HG03095 (cell line): ENCODE results near the gene RTKN2.
"Not testable (repeated sequence)": the region's sequence is repeated elsewhere in the genome, so short reads cannot be mapped to it uniquely, and the experiment has no call there.

ENCODE experiments used
- ATAC-seq: cut with Tn5 transposase; IDR thresholded peaks from one replicate; pipeline ENCODE4 v1.9.1; 2021; ENCODE audit warnings: moderate library complexity; ENCODE audit not compliant: unreplicated experiment

RTKN2 gene

GRCh38 chr10:62259456-62259855 is 9.2 kb downstream of the RTKN2 start:
- ATAC-seq: no peak

DNA sequence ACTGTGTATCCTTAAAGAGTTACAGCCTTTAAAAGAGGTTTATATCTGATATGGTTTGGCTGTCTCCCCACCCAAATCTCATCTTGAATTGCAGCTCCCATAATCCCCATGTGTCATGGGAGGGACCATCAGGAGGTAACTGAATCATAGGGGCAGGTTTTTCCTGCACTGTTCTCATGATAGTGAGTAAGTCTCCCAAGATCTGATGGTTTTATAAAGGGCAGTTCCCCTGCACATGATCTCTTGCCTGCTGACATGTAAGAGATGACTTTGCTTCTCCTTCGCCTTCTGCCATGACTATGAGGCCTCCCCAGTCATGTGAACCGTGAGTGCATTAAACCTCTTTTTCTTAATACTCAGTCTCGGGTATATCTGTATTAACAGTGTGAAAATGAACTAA is 9.7 kb downstream of the RTKN2 start:
- ATAC-seq: no peak

GRCh38 chr10:62253704-62254103 is 14.9 kb downstream of the RTKN2 start:
- no peak for ATAC-seq

- no peak for ATAC-seq
These were observed 16.6 kb downstream of the RTKN2 start for GRCh38 chr10:62252051-62252450.

DNA sequence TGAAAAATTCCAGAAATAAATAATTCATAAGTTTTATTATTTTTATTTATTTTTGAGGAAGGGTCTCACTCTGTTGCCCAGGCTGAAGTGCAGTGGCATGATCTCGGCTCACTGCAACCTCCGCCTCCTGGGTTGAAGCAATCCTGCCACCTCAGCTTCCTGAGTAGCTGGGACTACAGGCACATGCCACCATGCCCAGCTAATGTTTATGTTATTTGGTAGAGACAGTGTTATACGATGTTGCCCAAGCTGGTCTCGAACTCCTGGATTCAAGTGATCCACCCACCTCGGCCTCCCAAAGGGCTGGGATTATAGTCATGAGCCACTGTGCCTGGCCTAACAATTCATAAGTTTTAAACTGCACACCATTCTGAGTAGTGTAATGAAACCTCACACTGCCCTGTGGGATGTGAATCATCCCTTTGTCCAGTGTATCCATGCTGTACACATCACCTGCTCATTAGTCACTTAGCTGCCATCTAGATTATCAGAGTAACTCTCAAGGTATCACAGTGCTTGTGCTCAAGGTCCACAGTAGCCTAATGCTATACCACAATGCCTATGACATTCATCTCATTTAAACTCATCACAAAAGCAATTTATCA is 17.9 kb downstream of the RTKN2 start:
- no peak for ATAC-seq

DNA sequence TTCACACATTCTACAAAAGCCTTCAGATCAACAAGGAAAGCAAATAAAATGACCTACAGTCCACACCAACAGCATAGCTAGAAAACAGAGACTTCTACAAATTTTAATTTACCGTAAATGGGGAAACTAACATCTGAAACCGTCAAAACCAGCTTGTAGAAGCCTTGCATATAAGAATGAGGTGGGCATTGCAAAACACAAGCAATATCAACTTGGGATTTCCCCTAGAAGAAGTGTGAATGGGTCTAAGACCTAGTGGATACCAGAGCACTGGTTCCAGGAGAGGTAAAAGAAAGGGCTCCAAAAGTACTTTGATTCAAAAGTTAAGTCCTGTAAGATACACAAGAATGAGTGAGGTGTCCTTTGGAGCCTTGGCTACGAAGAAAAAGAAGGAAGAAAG is 18.7 kb downstream of the RTKN2 start:
- ATAC-seq: no peak

- no peak for ATAC-seq
These were observed 20.2 kb downstream of the RTKN2 start for GRCh38 chr10:62248465-62248864.

- ATAC-seq: peak; percentile 55
These were observed 23.7 kb downstream of the RTKN2 start for GRCh38 chr10:62244785-62245467.

DNA sequence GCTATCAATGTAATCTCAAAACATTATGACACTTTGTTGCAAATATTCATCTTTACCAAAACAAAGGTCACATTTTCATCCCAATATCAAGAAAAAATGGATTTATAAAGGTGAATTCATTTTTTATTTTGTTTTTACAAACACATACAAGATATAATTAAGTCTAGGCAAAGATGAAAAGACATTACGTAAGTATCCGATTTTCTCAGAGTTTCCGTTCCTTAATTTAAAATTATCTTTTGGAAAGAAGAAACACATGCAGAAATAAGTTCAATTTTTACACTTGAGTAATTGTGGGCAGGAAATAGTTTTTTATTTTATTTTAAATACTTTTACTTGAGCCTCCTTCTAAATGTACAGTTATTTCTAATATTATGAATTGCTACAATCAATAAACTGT is 24.6 kb downstream of the RTKN2 start:
- no peak for ATAC-seq

DNA sequence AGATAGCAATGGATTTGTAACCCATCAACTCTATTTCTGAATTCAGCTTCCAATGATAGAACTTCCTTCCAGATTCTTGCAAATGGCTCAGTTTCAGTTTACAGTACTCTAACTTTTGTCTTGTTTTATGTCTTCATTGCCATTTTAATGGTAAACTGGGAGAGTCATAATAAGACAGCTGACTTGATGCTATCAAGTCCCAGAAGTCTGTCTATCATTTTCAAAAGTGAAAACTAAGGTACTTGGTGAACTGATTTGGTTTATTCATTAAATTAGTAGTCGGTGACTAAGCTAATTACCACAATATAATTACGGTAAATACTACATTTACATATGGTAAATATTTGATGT is 25.0 kb downstream of the RTKN2 start:
- ATAC-seq: peak; percentile 27

DNA sequence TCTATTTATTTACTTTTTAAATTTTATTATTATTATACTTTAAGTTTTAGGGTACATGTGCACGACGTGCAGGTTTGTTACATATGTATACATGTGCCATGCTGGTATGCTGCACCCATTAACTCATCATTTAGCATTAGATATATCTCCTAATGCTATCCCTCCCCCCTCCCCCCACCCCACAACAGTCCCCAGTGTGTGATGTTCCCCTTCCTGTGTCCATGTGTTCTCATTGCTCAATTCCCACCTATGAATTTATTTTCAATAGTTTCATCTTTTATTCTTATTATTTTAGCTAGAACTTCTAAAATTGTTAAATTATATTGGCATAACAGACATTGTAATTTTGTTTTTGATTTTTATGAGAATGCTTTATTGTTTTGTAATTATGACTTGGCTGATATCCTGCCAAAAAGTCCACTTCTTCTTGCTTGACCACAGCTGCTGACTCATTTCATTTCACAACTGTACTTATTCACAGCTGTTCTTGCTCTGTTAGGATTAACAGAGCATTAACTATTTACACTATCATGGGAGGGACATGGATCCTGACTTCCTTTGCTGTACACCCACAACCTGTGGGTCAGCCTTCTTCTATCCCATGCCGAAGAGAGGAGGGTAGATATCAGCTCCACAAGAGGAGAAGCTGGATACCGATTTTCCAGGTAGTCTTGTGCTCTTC is 25.5 kb downstream of the RTKN2 start:
- ATAC-seq: peak; percentile 92

DNA sequence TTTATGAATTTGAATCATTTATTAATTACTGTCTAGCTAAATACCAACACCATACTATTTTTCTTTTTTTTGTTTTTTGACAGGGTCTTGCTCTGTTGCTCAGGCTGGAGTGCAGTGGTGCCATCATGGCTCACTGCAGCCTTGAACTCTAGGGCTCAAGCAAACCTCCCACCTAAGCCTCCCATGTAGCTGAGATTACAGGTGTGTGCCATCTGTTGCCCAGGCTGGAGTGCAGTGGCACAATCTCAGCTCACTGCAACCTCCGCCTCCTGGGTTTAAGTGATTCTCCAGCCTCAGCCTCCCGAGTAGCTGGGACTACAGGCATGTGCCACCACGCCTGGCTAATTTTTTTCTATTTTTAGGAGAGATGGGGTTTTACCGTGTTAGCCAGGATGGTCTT is 27.1 kb downstream of the RTKN2 start:
- ATAC-seq: not testable (repeated sequence)

- ATAC-seq: no peak
These were observed 28.6 kb downstream of the RTKN2 start for GRCh38 chr10:62239994-62240393.

DNA sequence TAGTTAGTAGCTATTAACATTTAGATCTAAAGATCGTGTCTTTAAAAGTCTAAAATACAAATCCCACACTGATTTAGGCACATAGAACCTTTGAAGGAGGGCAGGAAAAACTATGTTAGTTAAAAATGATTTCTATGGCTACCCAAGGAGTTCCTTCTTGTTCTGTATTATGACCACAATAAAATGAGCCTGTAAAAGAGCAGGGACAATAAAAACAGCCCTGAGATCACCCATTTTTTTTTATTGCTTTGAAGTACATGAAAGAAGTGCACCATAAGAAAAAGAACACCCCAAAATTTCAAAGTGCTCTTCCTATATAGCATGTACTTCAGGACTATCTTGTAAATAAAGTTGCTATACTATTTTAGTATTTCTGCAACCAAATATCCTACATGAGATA is 29.8 kb downstream of the RTKN2 start:
- no peak for ATAC-seq

GRCh38 chr10:62237966-62238365 is 30.7 kb downstream of the RTKN2 start:
- ATAC-seq: no peak

DNA sequence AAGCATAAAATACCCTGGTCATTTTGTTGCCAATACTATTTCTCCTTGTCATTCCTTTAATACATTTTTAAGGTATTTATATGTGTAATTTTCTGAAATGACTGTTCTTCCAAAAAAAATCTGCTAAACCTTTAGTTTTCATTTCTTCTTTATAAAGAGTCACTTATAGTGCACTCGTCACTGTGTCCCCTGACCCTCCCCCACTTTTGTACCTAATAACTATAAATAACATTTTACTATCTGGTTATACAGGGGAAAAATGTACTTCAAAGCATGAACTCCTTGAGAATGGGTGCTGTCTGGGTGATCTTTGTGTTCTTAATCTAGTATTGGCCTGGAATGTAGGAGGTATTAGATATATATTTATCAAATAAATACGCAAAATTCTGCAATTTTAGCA is 31.1 kb downstream of the RTKN2 start:
- ATAC-seq: no peak

GRCh38 chr10:62234077-62234605 is 34.5 kb downstream of the RTKN2 start:
- ATAC-seq: no peak

DNA sequence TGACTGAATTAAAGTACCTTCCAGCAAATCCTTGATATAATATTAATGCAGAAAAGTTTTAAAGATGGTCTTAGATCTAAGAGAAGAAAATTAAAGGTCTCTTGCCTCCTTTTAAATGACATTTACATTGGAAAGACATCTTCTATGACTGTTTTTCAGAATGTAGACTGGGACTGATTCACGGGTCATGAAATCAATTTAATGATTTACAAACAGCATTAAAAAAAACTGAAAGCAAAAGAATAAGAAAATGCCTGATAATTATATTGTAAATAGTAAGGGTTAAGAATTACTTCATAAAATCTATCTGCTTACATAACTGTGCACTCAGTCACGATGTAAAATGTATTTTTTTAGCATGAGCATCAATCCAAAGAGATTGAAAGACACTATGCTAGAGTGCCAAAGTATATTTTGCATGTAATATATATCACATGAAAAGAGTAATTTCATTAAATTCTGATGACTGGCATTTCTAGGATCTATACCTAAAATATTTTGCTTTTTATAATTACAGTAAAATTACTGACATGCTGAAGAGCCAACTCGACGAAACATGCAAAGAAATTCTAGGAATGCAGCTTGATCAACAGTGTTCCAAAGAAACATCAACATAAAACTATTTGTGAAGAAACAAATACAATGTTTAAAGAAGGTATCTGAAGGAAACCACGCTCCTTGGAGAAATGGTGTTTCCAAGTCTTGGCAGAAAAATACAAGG is 35.1 kb downstream of the RTKN2 start:
- no peak for ATAC-seq

DNA sequence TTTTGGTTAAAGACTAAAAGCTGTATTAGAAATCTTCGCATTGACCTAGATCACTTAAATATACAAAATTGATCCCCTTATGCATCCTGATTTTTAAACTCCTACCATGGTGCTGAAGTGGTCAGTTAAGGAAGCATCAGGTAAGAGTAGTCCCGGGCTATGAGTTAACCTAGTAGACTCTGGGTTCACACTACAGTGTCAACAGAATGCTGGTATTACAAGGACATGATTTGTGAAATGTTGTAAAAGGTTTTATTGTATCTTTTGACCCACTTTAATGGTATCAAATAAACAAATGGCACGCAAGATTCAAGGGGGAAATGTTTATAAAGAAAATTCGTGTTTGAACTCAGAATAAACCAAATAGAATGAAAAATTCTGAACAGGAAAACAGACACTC is 36.8 kb downstream of the RTKN2 start:
- no peak for ATAC-seq

GRCh38 chr10:62231371-62231770 is 37.3 kb downstream of the RTKN2 start:
- ATAC-seq: no peak

GRCh38 chr10:62230344-62231121 is 38.1 kb downstream of the RTKN2 start:
- ATAC-seq: no peak
